ENCODE measurements around the gene TRIO. TPM values are rescaled to one million over a fixed set of nuclear protein-coding genes. Genes with fewer than 3 reads are reported as not detected.
A peak's percentile ranks its signal among the peaks of the same experiment; 100 is the strongest.
"Not testable (repeated sequence)": the region's sequence is repeated elsewhere in the genome, so short reads cannot be mapped to it uniquely, and the experiment has no call there.

The TRIO gene
- total RNA-seq, 1 donor from 2014 or later: 148 TPM

DNA sequence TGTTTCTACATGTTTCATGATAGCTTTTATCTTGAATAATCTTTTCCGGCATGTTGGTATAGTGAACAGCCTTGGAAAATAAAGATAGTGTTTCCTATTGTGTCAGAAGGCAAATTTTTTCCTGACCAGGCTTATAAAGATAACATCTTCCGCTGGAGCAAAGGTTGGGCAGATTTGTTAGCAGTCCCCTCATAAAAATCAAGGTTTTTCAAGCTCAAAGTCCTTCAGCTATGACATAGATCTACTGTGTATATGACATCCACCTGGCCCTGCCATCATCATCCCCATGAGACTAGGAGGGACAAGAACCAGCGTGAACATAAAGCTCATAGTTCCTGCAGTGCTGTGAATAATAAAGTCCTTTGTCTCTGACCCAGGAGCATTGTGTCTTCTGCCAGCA lies 408.1 kb downstream of the TRIO start:
- intact Hi-C loops (cut with DNase I): no loop called here
- Histone ChIP-seq H3K4me3 (no peak overlapping the region), H3K27ac (no peak overlapping the region), H3K4me1 (no peaks in the 10 kb centered on the region), H3K36me3 (no peaks in the 10 kb centered on the region), H3K27me3 (ENCODE audit: low read depth) (no peaks in the 10 kb centered on the region), H3K9me3 (no peaks in the 10 kb centered on the region)
- TF ChIP-seq, protein P1, sequence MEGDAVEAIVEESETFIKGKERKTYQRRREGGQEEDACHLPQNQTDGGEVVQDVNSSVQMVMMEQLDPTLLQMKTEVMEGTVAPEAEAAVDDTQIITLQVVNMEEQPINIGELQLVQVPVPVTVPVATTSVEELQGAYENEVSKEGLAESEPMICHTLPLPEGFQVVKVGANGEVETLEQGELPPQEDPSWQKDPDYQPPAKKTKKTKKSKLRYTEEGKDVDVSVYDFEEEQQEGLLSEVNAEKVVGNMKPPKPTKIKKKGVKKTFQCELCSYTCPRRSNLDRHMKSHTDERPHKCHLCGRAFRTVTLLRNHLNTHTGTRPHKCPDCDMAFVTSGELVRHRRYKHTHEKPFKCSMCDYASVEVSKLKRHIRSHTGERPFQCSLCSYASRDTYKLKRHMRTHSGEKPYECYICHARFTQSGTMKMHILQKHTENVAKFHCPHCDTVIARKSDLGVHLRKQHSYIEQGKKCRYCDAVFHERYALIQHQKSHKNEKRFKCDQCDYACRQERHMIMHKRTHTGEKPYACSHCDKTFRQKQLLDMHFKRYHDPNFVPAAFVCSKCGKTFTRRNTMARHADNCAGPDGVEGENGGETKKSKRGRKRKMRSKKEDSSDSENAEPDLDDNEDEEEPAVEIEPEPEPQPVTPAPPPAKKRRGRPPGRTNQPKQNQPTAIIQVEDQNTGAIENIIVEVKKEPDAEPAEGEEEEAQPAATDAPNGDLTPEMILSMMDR (IDR thresholded peaks at IDR 0.05): no peak
- ATAC-seq (no peak), DNase-seq (no peak)

GRCh38 chr5:14552017-14552416 lies 408.9 kb downstream of the TRIO start:
- Histone ChIP-seq H3K27ac (no peak overlapping the region), H3K4me3 (no peak overlapping the region), H3K36me3 (no peaks in the 10 kb centered on the region), H3K27me3 (ENCODE audit: low read depth) (no peaks in the 10 kb centered on the region), H3K4me1 (peaks cover under 1% of the 10 kb centered on the region), H3K9me3 (no peaks in the 10 kb centered on the region)
- intact Hi-C loops (cut with DNase I): no loop called here
- ATAC-seq (peak; percentile 21 to 54), DNase-seq (no peak)
- TF ChIP-seq, protein P1 (IDR thresholded peaks at IDR 0.05): no peak

GRCh38 chr5:14554288-14554687 lies 411.1 kb downstream of the TRIO start:
- ATAC-seq; H3K36me3 ChIP-seq; intact Hi-C loops (cut with DNase I); H3K27ac ChIP-seq; DNase-seq; H3K4me1 ChIP-seq; H3K4me3 ChIP-seq; H3K27me3 ChIP-seq (ENCODE audit: low read depth); H3K9me3 ChIP-seq: not testable (repeated sequence)

GRCh38 chr5:14556015-14556414 lies 412.9 kb downstream of the TRIO start:
- Histone ChIP-seq H3K27ac (no peak overlapping the region), H3K4me3 (no peak overlapping the region), H3K9me3 (no peaks in the 10 kb centered on the region), H3K4me1 (peaks cover 8% of the 10 kb centered on the region), H3K36me3 (no peaks in the 10 kb centered on the region), H3K27me3 (ENCODE audit: low read depth) (no peaks in the 10 kb centered on the region)
- TF ChIP-seq, protein P1 (IDR thresholded peaks at IDR 0.05): no peak
- ATAC-seq (no peak), DNase-seq (no peak)
- intact Hi-C loops (cut with DNase I): no loop called here

DNA sequence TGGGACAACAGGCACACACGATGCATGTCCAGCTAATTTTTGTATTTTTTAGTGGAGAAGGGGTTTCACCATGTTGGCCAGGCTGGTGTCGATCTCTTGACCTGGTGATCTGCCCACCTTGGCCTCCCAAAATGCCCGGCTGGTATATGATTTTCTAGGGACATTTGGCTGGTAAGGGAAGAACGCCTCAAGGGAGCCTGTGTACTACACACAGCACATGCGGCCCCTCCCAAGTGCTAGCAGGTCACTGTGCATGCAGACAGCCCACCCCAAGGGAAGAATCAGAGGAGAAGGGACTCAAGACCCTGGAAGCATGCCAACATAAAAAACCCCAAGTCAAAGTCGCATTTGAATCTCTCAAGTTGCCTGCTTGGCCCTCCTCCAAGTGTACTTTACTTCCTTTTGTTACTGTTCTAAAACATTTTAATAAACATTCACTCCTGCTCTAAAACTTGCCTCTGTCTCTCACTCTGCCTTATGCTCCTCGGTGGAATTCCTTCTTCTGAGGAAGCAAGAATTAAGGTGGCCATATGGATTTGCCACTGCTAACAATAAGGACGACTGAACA lies 414.1 kb downstream of the TRIO start:
- Histone ChIP-seq H3K36me3 (no peaks in the 10 kb centered on the region), H3K9me3 (no peaks in the 10 kb centered on the region), H3K4me3 (no peak overlapping the region), H3K27ac (no peak overlapping the region), H3K4me1 (peaks cover 8% of the 10 kb centered on the region), H3K27me3 (ENCODE audit: low read depth) (no peaks in the 10 kb centered on the region)
- ATAC-seq (peak in 1 of 2 donors; percentile 35), DNase-seq (no peak)
- TF ChIP-seq, protein P1 (IDR thresholded peaks at IDR 0.05): no peak
- intact Hi-C loops (cut with DNase I): no loop called here

DNA sequence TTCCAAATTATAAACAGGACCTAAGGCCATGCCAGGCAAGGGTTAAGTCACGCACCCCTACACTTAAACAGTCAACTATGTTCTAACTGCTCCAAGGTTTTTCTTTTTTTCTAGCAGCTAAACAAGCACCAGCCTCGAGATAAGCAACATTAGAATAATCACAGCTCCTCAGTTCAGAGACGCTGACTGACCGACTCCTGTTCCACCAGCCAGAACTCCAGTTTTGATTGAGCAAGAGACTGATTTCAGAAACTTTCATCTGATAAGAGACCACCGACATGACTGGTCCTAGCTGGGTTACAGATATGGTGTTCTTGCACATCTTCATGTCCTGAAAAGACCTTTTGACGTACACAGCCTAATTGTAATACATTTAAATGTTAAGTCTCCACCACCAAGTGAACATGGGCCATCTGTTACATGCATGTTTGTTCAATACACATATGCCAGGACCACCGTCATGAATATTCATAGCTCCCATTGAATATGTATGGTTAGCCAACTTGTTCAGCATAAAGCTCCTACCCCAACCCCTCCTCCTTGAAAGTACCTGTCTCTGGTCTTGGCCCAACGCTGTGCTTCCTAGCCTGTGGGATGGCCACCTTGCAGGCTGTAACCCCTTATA lies 414.8 kb downstream of the TRIO start:
- DNase-seq (no peak), ATAC-seq (peak in 1 of 2 donors; percentile 47)
- no peaks in the 10 kb centered on the region for H3K36me3 ChIP-seq
- peaks cover 8% of the 10 kb centered on the region for H3K4me1 ChIP-seq
- no peaks in the 10 kb centered on the region for H3K27me3 ChIP-seq (ENCODE audit: low read depth)
- intact Hi-C loops (cut with DNase I): no loop called here
- TF ChIP-seq, protein P1 (IDR thresholded peaks at IDR 0.05): no peak
- H3K9me3 ChIP-seq: no peaks in the 10 kb centered on the region
- no peak overlapping the region for H3K4me3 ChIP-seq
- H3K27ac ChIP-seq: no peak overlapping the region
